DMS153 (cell line): ENCODE measurements around the gene ISM1.
"Not testable (repeated sequence)": the region's sequence is repeated elsewhere in the genome, so short reads cannot be mapped to it uniquely, and the experiment has no call there.

Source experiments
- DNase-seq: peaks from one replicate; lab custom pipeline; 2025; lab: John Stamatoyannopoulos, UW

Gene ISM1

DNA sequence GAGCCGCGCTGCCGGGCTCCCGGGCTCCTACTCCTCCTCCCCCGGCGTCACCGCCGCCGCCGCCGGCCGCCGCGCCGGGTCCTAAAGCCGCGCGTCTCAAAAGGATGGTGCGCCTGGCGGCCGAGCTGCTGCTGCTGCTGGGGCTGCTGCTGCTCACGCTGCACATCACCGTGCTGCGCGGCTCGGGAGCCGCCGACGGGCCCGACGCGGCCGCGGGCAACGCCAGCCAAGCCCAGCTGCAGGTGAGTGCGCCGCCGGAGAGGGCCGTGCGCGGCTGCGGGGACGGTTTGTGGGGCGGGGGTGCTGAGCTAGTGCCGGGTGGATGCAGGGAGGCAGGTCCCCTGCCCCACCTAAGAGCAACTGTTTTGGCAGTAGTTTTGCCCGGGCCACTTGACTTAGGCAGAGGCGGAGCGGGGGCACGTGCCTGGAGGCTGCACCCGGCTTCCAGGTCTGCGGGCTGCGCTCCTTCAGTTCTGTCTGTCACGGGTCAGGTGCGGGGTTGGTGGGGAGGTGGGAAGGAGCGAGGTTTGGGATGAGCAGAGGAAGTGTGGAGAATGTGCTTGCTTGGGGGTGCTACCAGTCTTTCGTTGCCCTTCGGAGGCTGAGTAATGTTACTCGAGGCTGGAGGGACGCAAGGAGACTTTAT is 722 bp downstream of the ISM1 start:
- DNase-seq, result peak; percentile 38

GRCh38 chr20:13222319-13222716 is 1.2 kb downstream of the ISM1 start:
- no peak for DNase-seq

DNA sequence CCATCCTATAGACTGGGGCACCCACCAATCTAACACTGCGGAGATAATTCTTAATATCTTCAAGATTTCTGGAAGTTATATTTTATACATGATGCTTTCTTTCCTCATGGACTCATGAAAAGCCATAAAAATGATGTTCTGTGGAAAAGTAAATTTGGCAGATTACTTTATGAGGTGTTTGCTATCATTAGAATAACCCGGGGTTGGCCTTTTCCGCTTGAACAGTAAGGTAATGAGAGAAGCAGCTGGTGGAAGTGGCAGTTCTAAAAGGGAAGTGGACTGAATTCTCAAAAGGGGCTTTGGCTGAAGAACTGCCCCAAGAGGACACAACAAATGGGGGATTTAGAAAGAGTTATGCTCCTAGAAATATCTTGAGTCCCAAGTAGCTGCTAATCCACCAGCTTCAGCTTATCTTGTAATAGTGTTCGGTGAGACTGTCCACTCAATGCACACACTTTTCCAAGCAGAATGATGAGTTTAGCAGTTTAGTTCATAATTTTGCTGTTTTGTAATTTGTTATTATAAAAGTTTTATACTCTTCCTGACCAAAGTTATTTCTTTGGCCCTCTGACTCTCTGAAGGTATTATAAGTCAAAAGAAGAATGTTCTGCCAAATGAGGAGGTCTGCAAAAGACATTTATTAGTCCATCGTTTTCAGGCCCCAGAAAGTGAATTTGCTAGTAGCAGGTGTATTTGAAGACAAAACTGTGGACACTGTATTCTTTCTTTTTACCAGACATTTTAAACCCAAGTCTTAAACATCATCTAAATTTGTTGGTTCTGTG is 2.9 kb downstream of the ISM1 start:
- DNase-seq, result no peak

GRCh38 chr20:13226367-13226766 is 5.3 kb downstream of the ISM1 start:
- DNase-seq, result no peak

- no peak for DNase-seq
Observed at GRCh38 chr20:13228771-13229170, 7.7 kb downstream of the ISM1 start.

- no peak for DNase-seq
Observed at GRCh38 chr20:13229538-13229937, 8.5 kb downstream of the ISM1 start.

DNA sequence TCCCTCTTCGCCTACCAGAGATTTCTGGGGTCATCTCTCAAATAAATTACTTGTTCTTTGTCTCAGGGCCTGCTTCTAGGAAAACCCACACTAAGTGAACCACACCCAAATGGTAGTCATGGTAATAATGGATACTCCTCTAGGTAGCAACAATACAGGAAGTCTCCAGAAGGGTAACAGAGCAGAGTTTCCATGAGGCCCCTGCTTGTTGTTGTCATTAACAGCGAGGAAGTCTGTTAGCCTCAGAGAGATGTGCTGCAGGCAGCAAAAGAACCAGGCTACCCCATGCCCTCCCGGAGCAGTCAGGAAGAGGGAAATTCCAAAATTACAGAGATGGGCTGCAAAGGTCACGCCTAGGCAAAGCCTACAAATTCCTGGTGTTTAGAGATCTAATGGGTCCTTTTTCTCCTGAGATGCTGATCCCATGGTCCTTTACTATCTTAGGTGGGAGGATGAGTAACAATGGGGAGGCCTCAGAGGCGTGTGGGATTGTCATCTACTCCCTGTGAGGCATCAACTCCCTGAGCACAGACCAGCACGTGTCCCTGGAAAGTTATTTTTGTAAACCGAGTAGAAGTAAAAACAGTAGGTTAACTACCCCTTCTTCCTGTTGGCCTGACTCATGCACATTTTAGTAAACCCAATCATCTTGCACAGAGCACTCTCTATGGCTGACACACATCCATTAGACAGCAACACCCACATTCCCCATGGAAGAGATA is 10.1 kb downstream of the ISM1 start:
- DNase-seq, result peak; percentile 60

- DNase-seq, result no peak
Observed at GRCh38 chr20:13232999-13233398, 11.9 kb downstream of the ISM1 start.

GRCh38 chr20:13234961-13235360 is 13.9 kb downstream of the ISM1 start:
- no peak for DNase-seq

GRCh38 chr20:13236360-13236759 is 15.3 kb downstream of the ISM1 start:
- DNase-seq, result not testable (repeated sequence)

GRCh38 chr20:13236990-13237720 is 16.1 kb downstream of the ISM1 start:
- no peak for DNase-seq

- no peak for DNase-seq
Observed at GRCh38 chr20:13238001-13238653, 17.1 kb downstream of the ISM1 start.

DNA sequence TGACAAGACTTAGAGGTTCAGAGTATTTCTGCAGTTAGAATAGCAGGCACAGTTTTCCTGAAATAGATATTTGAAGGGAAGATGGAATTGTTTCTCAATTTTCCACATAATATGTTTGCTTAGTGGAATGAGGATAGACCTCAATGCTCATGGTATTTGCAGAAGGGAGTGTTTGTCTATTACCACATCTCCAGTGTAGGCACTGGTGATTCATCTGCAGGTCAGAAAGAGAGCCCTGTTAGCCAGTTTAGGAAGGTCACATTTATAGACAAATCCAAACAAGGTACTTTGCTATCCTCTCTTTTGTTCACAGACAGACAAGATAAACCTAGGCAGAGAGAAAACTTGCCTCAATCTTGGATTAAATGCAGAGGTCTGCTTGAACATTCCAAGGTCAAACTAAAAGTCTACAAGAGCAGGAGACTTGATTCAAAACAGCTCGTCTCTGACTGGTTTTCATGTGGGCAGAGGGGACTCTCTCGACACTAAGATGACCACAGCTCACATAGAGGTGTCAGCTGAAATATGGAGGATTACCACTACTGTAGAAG is 22.8 kb downstream of the ISM1 start:
- DNase-seq, result no peak

- DNase-seq, result no peak
Observed at GRCh38 chr20:13245250-13245723, 24.2 kb downstream of the ISM1 start.

DNA sequence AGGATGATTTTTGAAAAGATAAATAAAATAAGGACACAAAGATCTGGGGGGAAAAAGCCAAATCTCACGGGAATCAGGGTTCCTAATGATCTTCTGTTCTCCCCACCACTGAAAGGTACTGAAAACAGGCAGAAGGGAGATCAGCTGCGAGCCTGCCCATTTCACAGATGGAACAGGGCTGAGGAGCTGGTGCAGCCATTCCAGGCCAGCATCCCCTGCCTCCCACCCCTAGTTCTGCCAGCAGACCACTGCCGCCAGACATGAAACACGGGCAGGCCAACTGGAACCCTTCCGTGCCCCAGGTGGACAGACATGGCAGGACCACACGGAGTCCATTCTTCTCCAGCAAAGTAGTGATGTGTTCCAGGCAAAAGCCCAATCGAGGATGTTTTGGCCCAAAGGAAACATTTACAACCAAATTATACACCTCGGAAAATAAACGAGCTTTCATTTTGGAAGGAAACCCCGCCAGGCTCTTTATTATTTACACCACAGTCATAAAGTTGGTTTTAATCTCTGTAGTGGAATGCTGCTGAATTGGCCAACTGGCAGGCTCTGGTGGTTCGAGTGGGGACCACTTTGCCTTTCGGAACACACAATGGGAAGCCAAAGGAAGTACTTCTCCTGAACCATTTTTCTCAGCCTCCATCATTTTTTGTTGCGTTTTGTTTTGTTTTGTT is 28.2 kb downstream of the ISM1 start:
- DNase-seq, result no peak

GRCh38 chr20:13249798-13250170 is 28.7 kb downstream of the ISM1 start:
- no peak for DNase-seq

GRCh38 chr20:13250251-13250650 is 29.2 kb downstream of the ISM1 start:
- DNase-seq, result no peak

GRCh38 chr20:13251106-13251903 is 30.2 kb downstream of the ISM1 start:
- no peak for DNase-seq

GRCh38 chr20:13251904-13252297 is 30.8 kb downstream of the ISM1 start:
- no peak for DNase-seq

DNA sequence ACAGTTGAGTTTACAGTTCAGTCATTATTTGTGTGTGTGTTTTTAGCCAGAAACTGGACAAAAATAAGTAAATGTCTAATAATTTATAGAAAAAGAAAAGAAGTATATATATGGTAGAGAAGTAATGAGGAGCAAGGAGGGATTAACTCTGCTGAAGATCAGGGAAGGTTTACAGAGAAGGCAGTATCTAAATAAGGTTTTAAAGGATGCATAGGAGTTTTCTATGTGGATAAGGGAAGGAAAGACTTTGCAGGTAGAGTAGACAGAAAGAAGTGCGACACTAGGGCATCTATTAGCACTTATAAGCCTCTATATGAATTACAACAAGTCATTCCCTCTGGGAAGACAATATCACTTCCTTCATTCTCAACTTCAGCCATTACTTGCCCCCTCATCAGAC is 34.3 kb downstream of the ISM1 start:
- DNase-seq, result no peak
